GM03348 (cell line): ENCODE measurements around the gene AP2A2.

Experiments used
- DNase-seq: peaks from one replicate; pipeline ENCODE4 v3.0.0; 2012; ENCODE audit warnings: low spot score

AP2A2 gene

DNA sequence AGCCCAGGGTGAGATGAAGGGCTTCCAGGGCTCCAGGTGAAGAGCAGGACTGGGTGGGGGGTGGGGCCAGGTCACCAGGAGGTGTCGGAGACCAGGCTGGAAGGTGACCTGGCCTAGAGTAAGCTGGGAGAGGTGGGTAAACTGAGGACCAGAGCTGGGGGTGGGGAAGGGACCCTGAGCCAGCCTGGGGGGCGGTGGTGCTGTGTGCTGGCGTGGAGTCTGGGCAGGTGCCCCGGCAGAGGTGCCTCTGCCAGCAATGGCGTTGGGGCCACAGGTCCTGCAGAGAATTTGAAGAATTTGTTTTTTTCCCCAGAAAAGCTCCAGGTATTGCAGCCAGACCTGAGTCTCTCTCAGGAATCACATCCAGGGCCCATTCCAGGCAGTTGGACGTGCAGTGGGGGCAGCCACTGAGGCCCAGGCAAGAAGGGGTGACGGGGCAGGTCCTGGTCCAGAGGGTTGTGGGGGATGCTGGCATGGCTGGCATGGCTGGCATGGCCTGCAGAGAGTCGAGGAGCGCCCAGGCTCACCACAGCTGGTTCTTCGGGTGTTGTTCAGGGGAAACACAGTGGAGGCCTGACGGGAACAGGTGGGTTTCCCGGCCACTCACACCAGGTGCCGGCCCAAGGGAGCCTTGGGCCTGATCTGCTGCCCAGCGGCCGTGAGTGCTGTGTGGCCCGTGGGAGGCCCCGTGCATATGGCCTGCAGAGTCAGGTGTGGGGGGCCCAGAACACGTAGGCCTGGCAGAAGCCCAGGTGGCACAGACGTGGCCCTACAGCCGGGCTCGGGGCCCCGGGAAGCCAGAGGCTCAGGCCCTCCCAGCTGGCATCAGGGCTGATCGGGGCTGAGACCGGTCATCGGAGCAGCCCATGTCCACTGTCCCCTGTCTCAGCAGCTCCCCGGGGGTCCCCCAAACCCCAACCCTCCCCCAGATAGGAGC is 117.2 kb downstream of the AP2A2 start:
- no peak for DNase-seq

DNA sequence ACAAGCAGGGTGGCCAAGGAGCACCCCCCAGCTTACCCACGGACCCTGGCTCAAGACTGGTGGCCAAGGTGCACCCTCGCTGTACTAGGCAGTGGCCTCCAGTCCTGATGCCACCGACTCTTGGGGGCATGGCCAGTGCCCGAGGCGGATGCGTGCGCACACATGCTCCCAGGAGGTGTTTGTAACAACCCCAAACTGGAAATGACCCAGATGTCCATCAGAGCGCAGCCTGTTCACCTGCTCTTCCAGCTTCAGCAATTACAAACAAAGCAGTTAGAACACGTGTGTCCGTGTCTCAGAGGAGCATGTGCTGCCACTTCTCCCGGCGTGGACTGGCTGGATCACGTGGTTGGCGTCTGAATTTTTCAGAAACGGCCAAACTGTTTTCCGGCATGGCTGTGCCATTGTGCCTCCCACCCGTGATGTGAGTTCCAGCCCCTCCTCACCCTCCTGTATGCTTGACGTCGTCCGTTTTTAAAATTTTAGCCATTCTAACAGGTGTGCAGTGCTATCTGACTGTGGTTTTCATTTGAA is 118.0 kb downstream of the AP2A2 start:
- DNase-seq = no peak

DNA sequence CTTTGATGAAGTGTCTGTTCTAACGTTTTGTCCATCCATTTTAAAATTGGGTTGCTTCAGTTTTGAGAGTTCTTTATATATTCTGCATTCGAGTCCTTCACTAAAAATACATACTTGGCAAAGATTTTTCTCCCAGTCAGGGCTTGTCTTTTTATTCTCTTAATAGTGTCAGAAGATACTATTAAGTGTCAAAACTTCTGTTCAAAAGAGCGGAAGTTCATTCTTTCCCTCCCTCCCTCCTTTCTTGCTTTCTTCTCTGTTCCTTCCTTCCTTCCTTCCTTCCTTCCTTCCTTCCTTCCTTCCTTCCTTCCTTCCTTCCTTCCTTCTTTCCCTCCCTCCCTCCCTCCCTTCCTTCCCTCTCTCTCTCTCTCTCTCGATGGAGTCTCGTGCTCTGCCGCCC is 118.5 kb downstream of the AP2A2 start:
- DNase-seq = no peak

DNA sequence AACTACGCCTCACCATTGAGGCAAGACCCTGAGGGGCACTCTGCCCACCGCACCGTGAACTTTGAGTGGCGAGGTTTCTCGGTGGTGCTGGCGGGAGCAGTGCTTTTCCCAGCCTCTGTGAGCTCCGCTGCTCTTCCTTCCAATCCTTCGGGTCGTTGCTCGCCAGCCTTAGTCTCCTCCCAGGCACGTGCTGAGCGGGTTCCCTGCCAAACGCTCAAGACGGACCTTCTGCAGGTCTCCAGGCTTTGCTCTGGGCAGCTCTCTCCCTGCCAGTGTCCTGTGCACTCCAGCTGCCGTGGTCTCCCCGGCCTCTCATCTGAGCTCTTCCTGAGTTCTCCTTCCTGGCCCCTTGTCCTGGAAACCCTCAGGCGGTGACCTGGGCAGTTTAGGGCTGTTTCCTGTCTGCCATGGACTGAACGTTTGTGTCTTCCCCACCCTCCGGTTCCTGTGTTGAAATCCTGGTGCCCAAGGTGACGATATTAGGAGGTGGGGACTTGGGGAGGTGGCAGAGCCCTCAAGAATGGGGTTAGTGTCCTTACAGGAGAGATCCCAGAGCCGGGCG is 122.0 kb downstream of the AP2A2 start:
- no peak for DNase-seq

DNA sequence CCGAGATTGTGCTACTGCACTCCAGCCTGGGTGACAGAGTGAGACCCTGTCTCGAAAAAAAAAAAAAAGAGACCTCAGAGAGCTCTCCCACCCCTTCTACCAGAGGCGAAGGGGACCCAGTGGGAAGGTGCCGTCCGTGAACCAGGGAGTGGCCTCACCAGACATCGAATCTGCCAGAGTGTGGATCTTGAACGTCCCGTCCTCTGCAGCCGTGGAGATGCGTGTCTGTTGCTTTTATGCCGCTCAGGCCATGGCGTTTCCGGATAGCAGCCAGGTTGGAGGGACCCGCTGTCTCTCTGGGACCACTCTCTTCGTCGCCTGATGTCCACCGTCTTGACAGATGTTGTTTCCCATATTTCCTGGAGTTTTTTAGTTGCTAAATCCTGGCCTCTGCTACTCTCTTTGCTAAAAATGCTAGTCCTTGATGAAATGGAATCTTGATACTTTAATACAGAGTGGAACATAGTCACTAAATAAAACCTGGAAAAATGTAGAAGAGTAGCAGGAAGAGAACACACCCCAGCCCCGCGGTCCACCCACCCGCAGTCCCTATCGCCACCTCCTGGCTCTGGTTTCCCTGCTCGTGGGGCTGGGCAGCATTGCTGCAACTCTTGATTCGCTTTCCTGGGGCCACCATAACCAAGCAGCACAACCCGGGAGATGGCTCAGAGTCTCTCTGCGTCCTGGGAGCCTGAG is 122.9 kb downstream of the AP2A2 start:
- no peak for DNase-seq

DNA sequence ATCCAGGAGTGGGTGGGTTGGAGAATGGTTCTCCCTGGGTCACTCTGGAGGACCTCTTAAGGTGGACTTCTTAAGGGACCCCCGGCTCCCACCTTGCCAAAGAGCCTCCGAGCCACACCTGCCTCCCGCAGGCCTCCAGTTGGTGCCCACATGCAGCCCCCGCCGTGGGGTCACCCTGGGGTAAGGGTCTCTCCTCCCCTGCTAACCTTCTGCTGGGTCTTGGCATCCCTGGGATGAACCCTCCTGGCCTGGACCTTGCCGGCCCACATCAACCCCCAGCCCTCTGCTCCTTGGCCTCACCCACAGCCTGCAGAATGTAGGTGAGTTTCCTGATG is 123.4 kb downstream of the AP2A2 start:
- no peak for DNase-seq

DNA sequence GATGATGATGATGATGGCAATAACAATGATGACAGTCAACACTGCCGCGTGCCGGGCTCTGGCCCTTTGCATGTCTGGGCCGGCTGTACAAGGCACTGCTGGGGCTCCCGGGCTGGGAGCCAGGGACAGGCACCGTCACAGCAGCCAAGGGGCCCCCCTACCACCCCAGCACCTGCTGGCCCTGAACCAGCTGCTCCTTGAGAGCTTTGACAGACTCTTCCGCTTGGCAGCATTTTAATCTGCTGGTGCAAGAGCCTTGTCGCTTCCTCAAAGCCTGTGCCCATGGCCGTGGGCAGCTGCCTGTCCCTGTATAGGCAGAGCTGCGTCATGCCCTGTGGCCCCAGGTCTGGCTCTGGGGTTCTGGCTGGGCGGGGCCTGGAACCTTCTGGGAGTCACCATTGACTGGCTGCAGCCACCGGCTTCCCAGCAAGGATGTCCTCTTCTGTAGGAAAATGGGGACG is 123.8 kb downstream of the AP2A2 start:
- no peak for DNase-seq

DNA sequence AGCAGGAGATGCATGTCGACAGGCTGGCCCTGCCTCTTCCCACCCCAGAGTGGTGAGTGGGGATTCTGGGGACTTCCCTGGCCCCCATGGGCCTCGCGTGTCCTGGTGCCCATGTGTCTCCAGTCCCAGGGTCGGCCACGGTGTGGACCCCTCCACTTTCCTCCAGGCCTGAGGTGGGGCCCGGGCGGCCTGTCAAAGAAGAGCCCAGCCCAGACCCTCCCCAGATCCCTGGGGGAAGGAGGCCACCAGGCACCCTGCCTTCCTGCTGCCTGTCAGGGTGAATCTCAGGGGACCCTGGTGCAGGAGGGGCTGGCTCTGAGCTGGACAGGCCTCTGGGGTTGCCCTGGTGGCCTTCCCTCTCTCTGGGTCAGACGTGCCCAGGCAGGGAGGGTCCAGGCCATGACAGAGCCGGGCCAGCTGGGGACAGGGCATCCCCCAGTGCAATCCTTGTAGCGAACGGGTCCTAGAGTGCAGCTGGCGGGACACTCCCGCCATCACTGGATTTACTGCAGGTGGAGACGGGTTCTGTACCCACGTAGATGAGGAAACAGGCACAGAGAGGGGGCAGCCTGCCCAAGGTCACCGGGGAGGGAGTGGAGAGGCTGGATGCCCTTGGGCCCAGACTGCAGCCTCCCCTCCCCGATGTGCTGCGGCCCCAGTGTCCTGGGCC is 124.4 kb downstream of the AP2A2 start:
- DNase-seq = no peak

DNA sequence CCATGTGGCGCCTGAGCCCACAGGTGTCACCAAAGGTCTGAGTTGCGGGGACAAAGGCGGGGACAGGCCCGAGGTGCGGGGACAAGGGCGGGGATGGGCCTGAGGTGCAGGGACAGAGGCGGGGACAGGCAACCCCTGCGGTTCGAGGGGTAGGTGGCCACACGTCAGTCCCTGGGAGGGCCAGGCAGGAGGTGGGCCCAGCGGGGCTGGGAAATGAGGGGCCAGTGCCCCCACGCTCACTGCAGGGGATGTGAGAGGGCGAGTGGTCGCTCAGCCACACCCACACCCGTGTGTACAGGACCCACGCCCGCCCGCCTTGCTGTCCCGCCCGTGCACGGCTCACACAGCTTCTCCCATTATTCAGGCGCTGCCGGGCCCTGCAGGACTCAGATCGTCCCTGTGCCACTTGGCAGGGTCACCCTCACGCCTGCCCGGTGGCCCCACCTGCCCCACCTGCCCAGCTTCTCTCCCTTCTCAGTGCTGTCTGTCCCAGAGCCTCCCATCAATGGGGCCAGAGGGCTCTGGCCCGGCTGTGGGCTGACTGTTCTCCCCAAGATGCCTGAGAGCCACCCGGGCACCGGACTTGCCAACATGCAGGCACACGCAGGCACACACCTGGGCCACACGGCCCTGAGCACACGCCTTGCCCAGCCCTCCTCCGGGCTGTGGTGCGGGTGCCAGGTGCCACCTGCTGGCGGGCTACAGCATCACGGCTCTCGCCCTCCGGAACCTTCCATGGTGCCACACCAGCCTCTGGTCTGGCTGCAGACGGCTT is 125.1 kb downstream of the AP2A2 start:
- DNase-seq = peak; percentile 93

DNA sequence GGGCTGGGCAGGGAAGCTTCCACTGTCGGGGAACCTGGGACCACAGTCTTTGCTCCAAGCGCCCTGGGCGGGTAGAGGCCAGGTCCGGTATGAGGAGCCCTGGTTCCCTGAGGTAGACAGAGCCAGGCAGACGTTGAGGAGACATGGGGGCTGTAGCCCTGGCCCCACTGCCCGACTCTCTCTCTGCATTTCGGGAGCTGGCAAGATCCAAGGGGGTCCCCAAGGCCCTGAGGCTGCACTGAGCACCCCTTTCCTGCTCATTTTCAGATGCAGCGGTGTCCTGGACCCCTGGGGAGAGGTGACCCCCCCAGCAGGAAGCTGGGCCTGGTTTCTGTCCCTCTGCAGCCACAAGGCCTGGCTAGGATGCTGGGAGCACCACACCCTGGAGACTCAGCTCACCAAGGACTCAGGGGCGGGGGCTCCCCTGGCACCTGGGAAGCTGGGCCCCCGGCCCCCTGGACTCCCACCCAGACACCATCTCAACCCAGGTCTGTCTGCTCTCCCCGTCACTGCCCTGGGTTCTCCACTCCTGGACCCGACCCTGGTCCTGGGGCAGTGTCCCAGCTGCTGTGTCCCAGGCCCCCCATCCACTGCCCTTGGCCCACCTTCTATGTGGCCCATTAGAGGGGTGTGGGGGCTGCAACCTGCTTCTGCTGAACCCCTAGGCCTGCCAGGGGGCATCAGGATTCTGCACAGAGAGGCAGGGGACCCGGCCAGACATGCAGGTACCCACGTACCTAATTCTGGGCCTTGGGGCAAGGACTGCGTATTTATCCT is 125.9 kb downstream of the AP2A2 start:
- no peak for DNase-seq

DNA sequence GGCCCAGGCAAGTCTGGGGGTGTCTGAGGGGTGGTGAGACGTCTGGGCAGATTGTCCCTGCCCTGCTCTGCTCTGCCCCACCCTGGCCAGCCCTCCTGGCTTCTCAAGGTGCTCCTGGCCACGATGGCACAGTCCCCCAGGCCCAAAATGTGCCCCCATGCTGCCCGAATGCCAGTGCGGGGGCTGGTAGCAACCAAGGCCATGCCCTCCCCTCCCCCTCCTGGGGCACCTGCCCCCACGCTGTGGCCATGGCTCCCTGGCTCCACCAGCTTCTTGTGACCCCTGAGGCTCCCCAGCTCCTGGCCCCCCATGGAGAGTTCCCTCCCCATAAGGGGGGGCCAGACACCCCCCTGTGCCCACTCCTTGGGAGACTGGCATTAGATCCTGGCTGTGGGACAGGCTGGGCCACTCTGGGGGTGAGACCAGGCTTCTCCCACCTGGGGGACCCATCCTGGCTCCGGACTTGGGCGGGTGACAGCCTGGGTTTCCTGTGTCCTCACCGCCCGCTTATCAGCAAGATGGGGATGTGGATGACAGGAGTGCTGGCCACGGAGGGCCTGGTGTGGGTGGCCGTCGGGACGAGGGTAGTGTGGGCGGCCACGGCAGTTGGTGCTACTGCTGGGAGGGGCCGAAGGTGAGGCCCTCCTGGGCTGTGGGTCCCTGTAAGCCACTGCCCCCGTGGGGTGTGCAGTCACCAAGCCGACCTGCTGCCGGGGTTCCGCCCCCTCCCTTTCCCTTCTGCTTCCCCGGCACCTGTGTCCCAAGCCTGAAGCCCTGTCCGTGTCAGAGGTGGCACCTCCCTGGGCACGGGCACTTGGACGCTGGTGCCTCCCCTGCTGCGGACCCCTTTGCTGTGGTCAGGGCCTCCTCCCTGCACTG is 126.7 kb downstream of the AP2A2 start:
- no peak for DNase-seq

DNA sequence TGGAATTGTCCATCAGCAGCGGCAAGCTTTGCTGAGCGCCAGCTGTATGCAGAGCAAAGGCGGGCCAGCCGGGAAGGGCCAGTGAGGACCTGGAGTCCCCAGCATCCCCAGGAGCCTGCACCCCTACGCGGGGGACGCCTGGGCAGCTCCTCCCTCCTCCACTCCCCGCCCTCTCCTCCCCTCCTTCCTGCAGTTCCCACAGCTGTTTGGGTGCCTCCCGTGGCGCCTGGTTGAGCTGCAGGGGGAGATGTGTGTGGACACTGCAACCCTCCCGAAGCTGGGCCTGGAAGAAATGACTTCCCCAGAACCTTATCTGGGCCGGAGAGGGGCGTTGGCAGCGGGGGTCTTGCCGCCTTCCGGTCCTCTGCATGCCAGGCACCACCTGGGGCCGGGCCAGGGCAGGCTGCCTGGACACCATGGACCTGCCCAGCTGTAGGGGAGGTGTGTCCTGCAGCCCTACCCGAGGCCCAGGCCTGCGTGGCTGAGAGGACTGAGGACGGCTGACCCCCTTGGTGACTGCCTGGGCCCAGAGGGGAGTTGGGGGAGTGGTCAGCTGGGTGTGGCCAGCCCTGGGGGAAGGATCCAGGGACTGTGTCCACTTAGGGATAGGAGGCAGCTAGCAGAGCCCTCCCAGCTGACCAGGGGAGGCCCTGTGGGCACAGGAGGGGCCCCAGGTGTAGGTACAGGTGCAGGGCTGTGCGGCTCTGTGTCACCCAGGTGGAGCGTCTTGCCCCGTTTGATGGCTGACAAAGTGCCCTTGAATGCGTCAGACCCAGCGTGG is 127.6 kb downstream of the AP2A2 start:
- no peak for DNase-seq

DNA sequence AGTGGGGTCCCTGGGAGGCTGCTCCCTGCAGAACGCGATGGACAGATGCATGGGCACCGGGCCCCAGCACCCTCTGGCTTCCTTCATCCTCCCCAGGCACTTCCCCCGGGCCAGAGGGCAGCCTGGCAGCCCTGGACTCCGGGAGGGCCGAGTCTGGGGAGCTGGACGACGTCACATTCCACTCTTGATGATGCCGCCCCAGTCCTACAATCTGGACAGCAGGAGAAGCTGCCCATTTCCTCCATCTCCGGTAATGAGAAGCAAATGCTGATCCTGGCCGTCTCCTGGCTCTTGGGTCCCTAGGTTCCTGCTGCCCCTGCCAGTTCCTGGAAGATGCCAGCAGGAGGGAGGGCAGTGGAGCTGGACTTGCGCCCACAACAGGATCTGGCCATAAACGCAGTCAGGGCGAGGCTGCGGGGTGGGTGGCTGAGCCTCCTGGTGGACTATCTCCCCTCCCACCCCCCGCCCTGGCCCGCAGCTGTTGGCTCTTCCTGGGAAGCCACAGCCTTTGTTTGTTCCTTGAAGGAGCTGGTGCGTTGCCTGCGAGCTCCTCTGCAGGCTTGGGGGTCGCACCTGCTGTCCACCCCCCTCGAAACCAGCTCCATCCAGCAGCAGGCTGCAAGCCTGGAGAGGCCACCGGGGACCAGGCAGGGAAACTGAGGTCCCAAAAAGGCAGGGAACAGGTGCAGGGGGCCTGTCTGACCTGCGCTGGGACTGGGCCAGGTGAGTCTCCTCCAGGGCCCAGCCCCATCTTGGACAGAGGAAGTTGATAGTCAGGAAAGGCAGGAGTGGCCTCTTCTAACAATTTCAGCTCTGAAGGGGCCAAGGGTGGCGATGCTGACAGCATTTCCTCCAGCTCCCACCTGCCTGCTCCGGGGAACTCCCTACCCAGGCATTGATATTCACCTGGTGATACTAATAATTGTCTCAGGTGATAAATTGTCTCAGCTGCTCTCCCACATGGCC is 128.8 kb downstream of the AP2A2 start:
- DNase-seq = peak; percentile 82

DNA sequence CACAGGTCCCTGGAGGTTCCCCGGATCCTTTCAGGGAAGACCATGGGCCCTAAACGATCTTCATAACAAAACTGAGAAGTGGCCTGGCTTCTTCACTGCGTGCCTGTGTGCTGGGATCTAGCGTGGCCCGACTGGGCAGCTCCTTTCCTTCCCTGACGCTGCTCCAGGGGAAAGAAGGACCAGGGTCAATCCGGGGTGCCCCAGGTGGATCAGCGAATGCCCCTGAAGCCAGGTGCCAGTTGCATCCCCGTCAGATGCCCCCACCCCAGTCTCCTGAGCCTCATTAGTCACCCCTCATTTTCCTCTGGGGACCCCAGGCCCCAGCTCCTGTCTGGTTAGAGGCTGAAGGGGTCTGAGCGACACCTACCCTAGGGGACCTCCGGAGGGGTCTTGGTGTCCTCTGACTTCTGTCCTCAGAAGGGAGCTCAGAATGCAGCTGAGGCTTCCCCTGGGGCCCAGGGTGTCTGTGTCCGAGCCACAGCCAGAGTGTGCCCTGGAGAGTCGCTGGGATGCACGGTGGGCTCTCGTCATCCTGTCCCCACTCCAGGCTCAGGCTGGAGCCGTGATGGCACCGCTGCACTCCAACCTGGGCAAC is 129.5 kb downstream of the AP2A2 start:
- DNase-seq = no peak

DNA sequence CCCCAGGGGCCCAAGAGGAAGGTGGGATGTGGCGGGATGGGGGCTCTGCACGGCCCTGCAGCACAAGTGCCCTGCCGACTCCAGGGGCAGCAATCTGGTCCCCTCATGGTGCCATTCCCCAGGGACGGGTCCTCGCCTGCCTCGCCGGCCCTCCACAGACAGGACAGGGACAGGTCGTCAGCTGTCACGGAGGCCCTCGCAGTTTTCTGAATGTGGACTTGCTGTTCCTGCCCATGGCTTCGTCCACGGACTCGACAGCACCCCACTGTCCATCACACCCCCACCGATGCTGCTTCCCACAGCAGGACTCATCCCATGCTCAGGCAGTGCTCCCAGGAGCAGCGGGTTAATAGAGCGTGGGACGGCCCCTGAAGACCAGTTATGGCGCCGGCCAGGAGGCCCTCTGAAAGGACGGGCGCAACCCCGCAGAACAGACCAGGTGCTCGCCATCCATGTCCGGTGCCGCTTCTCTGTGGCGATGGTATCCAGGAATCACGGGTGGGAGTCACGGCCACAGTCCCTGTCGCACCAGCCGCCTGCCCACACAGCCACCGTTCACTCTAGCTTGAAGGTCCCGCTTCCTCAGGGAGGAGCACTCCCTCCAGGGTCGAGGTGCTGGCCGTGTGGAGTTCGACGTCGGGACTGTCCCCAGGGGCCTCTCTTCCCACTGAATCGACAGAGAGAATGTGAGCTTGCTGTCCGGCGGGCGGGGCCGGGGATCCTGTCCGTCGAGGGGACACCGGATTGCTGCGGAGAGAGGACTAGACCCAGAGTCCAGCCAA is 130.5 kb downstream of the AP2A2 start:
- no peak for DNase-seq

DNA sequence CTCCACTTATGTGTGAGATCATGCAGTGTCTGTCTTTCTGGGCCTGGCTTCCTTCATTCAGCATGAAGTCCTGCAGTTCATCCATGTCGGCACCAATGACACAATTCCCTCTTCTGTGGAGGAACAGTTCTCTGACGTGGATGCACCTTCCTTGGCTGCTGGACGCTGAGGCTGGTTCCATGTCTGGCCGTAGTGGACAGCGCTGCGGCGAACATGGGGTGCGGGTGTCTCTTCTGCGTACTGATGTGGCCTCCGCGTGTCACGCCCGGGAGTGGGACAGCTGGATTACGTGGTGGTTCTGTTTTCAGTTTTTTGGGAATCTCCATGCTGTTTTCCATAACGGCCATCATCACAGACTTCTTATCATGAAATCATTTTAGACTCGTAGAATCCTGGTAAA is 132.1 kb downstream of the AP2A2 start:
- no peak for DNase-seq
